WERI-Rb-1 (cell line): ENCODE data around the gene RBM7.

Experiments used
- DNase-seq: peaks from one replicate; pipeline ENCODE4 v3.0.0-alpha.2; 2020
- H3K27ac ChIP-seq: fragments of 250-450 bp; sonication (Bioruptor Pico); 2 replicates; pipeline ENCODE4 v1.5.1; 2020; ENCODE audit warnings: mild to moderate bottlenecking, moderate library complexity
- H3K27me3 ChIP-seq: fragments of 250-450 bp; sonication (Bioruptor Pico); 2 replicates; pipeline ENCODE4 v1.5.1; 2021; ENCODE audit warnings: mild to moderate bottlenecking, low read depth, moderate library complexity; ENCODE audit not compliant: insufficient read depth, severe bottlenecking
- H3K36me3 ChIP-seq: fragments of 250-450 bp; sonication (Bioruptor Pico); 2 replicates; pipeline ENCODE4 v1.5.1; 2020; ENCODE audit warnings: mild to moderate bottlenecking, moderate library complexity
- H3K4me3 ChIP-seq: 2 replicates; pipeline ENCODE4 v1.5.1; 2011; ENCODE audit warnings: low read depth, mild to moderate bottlenecking, control low read depth, low read length
- H3K9me3 ChIP-seq: fragments of 250-450 bp; sonication (Bioruptor Pico); 2 replicates; pipeline ENCODE4 v1.5.1; 2021; ENCODE audit warnings: mild to moderate bottlenecking, moderate library complexity; ENCODE audit not compliant: severe bottlenecking
- CTCF ChIP-seq: IDR thresholded peaks from 2 replicates; pipeline ENCODE4 v1.5.1; 2011; ENCODE audit warnings: low read depth, mild to moderate bottlenecking, control low read depth, inconsistent platforms, low read length

The RBM7 gene

GRCh38 chr11:114398303-114398920 lies 2.1 kb upstream of the RBM7 start:
- no peak for TF ChIP-seq CTCF
- peak overlapping the region; percentile 98; the same call in 1 of the 2 replicates for H3K27ac ChIP-seq
- H3K36me3 ChIP-seq: peaks cover 12% of the 10 kb centered on the region
- H3K9me3 ChIP-seq: no peaks in the 10 kb centered on the region
- H3K27me3 ChIP-seq: no peaks in the 10 kb centered on the region
- no peak for DNase-seq
- no peak overlapping the region for H3K4me3 ChIP-seq

GRCh38 chr11:114399490-114400215 lies 813 bp upstream of the RBM7 start:
- Histone ChIP-seq H3K9me3 (no peaks in the 10 kb centered on the region), H3K27me3 (no peaks in the 10 kb centered on the region), H3K27ac (peak overlapping the region; percentile 98), H3K36me3 (peaks cover 21% of the 10 kb centered on the region), H3K4me3 (peak overlapping the region; percentile 94)
- peak; percentile 73 for DNase-seq
- no peak for TF ChIP-seq CTCF

- Histone ChIP-seq H3K4me3 (peak overlapping the region; percentile 94), H3K27ac (peak overlapping the region; percentile 98), H3K36me3 (peaks cover 32% of the 10 kb centered on the region), H3K27me3 (no peaks in the 10 kb centered on the region), H3K9me3 (no peaks in the 10 kb centered on the region)
- no peak for DNase-seq
- TF ChIP-seq CTCF: no peak; the same call in 1 of the 2 replicates
Observed at GRCh38 chr11:114400915-114401223, 403 bp downstream of the RBM7 start.

GRCh38 chr11:114401311-114401710 lies 845 bp downstream of the RBM7 start:
- no peaks in the 10 kb centered on the region for H3K9me3 ChIP-seq
- no peak for TF ChIP-seq CTCF
- H3K27ac ChIP-seq: peak overlapping the region; percentile 98
- peaks cover 37% of the 10 kb centered on the region for H3K36me3 ChIP-seq
- H3K4me3 ChIP-seq: peak overlapping the region; percentile 94
- DNase-seq: no peak
- no peaks in the 10 kb centered on the region for H3K27me3 ChIP-seq

- Histone ChIP-seq H3K9me3 (no peaks in the 10 kb centered on the region), H3K36me3 (peaks cover 14% of the 10 kb centered on the region), H3K4me3 (no peak overlapping the region), H3K27ac (no peak overlapping the region), H3K27me3 (no peaks in the 10 kb centered on the region)
- DNase-seq: no peak
- TF ChIP-seq CTCF: no peak
Observed at GRCh38 chr11:114412946-114413345, 12.5 kb downstream of the RBM7 start.
